Upper lobe of right lung (tissue), 1 donor: Measurements from ENCODE around the gene CST9. TPM values are rescaled to one million over a fixed set of nuclear protein-coding genes. Genes with fewer than 3 reads are reported as not detected.
"Not testable (repeated sequence)": the region's sequence is repeated elsewhere in the genome, so short reads cannot be mapped to it uniquely, and the experiment has no call there.

Source experiments
- ATAC-seq: fragments of 200-7000 bp; cut with Tn5 transposase; one replicate; pipeline ENCODE4 v1.9.1; 2020; ENCODE audit warnings: mild to moderate bottlenecking, moderate library complexity
- DNase-seq: peaks from one replicate; pipeline ENCODE4 v3.0.0-alpha.2; 2020
- H3K27ac ChIP-seq: fragments of 200-600 bp; one replicate; pipeline ENCODE4 v1.8.0; 2022
- H3K27me3 ChIP-seq: fragments of 200-600 bp; one replicate; pipeline ENCODE4 v1.8.0; 2022; ENCODE audit warnings: mild to moderate bottlenecking
- H3K36me3 ChIP-seq: fragments of 200-600 bp; one replicate; pipeline ENCODE4 v1.8.0; 2022
- H3K4me1 ChIP-seq: fragments of 200-600 bp; one replicate; pipeline ENCODE4 v1.8.0; 2022
- H3K4me3 ChIP-seq: fragments of 200-600 bp; one replicate; pipeline ENCODE4 v1.8.0; 2022; ENCODE audit warnings: mild to moderate bottlenecking
- H3K9me3 ChIP-seq: fragments of 200-600 bp; one replicate; pipeline ENCODE4 v1.8.0; 2022
- intact Hi-C: fragments of 100-400 bp; cut with DNase I; formaldehyde crosslinking; loops from one replicate; pipeline ENCODE4 v1.11.0; 2022
- total RNA-seq: library from RNA; stranded (reverse); fragmentation: NEBNext Ultra II Directional; extraction: Animal tissue kit (Norgen Biotek cat#: 25700); gene quantifications from one replicate; pipeline ENCODE4 v1.2.1, GENCODE V29; 2021
- TF ChIP-seq, protein P1 (sequence below): fragments of 200-600 bp; IDR thresholded peaks from one replicate; pipeline ENCODE4 v1.8.0; 2022; ENCODE audit warnings: antibody characterized with exemption
- donor health status: DM: no; HTN: yes; CAD: no; lungs with severe emphysema.

CST9 gene
- total RNA-seq, 1 donor from 2014 or later, result not detected

DNA sequence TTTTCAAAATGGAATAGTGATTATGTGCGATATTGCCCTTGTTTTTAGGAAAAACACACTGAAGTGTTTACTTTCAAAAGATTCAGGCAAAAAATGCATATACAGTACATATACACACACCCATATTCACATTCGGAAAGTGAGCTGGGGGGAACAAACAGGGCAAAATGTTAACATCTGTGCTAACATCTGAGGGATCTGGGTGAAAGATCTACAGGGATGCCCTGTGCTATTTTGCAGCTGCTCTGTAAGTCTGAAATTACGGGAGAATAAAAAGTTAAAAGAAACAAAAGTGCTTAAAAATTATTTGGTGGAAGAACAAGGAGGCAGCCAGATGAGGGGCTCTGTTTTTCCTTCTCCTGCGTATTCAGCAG is 31.2 kb upstream of the CST9 start:
- peak overlapping the region; percentile 96 for H3K27ac ChIP-seq
- H3K9me3 ChIP-seq, result no peaks in the 10 kb centered on the region
- H3K36me3 ChIP-seq, result peaks cover 20% of the 10 kb centered on the region
- intact Hi-C loops, result no loop called here
- TF ChIP-seq, protein P1, sequence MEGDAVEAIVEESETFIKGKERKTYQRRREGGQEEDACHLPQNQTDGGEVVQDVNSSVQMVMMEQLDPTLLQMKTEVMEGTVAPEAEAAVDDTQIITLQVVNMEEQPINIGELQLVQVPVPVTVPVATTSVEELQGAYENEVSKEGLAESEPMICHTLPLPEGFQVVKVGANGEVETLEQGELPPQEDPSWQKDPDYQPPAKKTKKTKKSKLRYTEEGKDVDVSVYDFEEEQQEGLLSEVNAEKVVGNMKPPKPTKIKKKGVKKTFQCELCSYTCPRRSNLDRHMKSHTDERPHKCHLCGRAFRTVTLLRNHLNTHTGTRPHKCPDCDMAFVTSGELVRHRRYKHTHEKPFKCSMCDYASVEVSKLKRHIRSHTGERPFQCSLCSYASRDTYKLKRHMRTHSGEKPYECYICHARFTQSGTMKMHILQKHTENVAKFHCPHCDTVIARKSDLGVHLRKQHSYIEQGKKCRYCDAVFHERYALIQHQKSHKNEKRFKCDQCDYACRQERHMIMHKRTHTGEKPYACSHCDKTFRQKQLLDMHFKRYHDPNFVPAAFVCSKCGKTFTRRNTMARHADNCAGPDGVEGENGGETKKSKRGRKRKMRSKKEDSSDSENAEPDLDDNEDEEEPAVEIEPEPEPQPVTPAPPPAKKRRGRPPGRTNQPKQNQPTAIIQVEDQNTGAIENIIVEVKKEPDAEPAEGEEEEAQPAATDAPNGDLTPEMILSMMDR, result no peak
- H3K27me3 ChIP-seq, result no peaks in the 10 kb centered on the region
- peak overlapping the region; percentile 90 for H3K4me3 ChIP-seq
- H3K4me1 ChIP-seq, result peaks cover 18% of the 10 kb centered on the region
- DNase-seq, result no peak
- ATAC-seq, result no peak

DNA sequence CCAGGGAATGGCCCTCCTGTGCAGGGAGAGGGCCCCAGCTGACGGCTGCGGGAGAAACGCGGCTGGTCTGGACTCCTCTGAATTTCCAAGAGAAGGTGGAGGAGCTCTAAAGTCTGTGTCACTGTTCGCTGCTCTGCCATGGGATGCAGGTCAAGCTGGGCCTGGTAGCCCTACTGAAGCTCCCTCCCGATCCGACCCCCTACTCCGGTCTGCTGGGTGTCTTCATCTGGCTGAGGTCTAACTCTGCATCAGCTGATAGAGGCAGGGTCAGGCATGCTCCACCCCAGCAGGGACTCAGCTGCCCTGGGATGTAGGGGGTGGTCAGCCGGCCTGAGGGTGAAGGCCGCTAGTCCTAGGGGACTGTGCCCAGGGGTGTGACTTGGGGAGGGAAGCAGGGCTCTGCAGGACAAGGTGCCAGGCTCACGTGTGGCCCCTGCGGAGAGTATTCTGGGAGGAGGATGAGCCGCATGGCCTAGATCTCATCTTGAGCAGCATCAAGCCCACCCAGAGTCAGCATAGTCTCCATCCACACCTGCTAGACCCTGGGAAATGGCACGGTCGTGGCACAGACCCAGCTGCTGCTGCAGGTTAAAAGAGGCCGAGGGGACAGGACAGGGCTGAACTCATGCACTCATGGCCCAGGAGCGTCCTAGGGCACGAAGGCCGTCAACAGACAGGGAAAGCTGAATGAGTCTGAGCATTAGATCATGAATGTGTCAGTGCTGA is 30.6 kb upstream of the CST9 start:
- DNase-seq, result no peak
- H3K4me3 ChIP-seq, result peak overlapping the region; percentile 90
- H3K27ac ChIP-seq, result peak overlapping the region; percentile 96
- no peaks in the 10 kb centered on the region for H3K27me3 ChIP-seq
- peaks cover 20% of the 10 kb centered on the region for H3K36me3 ChIP-seq
- ATAC-seq, result no peak
- H3K4me1 ChIP-seq, result peaks cover 16% of the 10 kb centered on the region
- TF ChIP-seq, protein P1, result no peak
- intact Hi-C loops, result no loop called here
- H3K9me3 ChIP-seq, result no peaks in the 10 kb centered on the region

DNA sequence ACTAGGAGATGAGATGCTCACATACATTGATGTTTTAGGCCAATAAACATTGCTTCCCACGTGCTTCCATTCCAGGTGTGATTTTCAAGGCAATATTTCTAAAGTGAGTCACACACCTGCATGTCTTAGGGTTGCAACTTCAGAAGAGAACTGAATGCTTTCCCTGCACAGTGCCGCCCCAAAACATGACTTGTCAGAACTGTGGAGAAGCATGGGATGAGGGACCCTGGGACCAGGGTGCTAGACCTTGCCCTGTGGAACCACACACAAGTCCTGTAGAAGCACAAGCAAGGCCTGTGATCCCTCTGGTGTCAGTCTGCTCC is 30.0 kb upstream of the CST9 start:
- peaks cover 20% of the 10 kb centered on the region for H3K36me3 ChIP-seq
- H3K4me1 ChIP-seq, result peaks cover 16% of the 10 kb centered on the region
- ATAC-seq, intact Hi-C loops, H3K27ac ChIP-seq, DNase-seq, H3K27me3 ChIP-seq, H3K9me3 ChIP-seq: not testable (repeated sequence)
- H3K4me3 ChIP-seq, result peak overlapping the region; percentile 90

DNA sequence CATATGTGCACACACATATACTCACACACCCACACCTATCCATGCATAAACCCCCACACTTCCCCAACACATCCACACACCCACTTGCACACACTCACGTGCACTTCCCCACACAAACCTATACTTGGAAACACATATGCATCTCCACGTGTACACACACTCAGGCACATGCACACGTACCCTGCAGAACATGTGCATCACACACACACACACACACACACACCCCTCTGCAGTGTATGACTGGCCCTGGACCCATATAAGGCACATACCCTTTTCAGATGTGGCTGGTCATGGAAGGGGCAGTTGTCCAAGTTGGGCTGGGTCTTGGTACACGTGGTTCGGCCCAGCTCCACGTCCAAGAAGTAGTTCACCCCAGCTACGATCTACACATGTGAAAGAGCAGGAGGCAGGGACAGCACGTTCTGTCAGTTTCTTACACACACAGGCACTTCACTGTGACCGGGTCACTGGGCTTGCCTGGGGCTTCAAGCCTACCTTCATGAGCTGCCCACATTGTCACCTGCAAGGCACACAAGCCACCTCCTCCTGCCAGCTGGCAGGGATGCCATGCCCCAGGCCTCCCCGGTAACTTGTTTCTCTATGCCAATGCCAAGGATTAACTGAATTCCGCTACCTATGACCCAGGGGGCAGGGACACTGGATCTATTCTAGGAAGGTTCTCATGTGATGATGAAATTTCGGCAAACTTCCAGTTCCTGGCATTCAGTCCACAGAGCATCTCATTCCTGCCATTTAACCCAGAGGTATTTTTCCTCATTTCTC is 29.5 kb upstream of the CST9 start:
- Histone ChIP-seq H3K27me3 (no peaks in the 10 kb centered on the region), H3K4me1 (peaks cover 16% of the 10 kb centered on the region), H3K4me3 (no peak overlapping the region), H3K36me3 (peaks cover 20% of the 10 kb centered on the region), H3K27ac (no peak overlapping the region), H3K9me3 (no peaks in the 10 kb centered on the region)
- DNase-seq (no peak), ATAC-seq (no peak)
- intact Hi-C loops, result no loop called here
- TF ChIP-seq, protein P1, result no peak

DNA sequence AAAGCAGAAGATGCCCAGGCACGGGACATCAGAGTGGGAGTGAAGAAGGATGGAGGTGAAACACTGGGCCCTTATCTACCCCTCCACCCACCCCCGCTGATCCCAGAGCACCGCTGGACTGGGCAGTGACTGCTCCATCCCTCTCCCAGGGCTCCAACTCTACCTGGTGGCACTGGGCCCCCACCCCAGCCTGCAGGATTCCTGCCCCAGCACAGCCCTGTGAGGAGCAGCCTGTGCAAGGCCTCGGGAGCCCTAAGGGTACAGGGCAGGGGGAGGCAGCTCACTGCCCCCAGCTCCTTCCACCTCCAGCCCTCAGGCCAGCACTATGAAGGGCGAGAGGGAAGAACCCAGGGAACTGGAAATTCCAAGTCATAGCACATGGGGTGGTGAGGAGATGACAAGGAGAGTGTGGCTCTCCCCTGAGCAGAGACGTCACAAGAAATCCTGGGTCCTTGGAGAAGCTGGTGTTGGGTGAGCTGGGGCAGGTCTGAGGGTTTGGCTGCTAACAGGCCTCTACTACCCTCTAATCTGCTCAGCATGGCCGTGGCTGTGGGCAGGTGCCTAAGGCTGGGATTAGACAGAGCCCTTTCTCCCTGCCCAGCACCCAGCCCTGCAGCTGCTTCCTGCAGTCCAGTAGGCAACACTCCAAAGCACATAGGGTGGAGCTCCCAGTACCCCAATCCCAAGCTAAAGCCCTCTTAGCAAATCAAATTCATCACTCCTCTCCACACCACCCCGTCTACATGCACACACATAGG is 28.5 kb upstream of the CST9 start:
- Histone ChIP-seq H3K4me1 (peaks cover 16% of the 10 kb centered on the region), H3K4me3 (no peak overlapping the region), H3K27me3 (no peaks in the 10 kb centered on the region), H3K27ac (no peak overlapping the region), H3K9me3 (no peaks in the 10 kb centered on the region), H3K36me3 (peaks cover 20% of the 10 kb centered on the region)
- intact Hi-C loops, result no loop called here
- TF ChIP-seq, protein P1, result no peak
- DNase-seq (no peak), ATAC-seq (no peak)
